HL-60 (cell line): ENCODE measurements around the gene HS3ST2.

Experiments used
- CTCF ChIP-seq: IDR thresholded peaks from one replicate; pipeline ENCODE4 v1.5.1; 2011; ENCODE audit warnings: low read length, control low read depth, inconsistent platforms; ENCODE audit not compliant: insufficient read depth
- TF ChIP-seq, protein P1 (sequence below): IDR thresholded peaks from 2 replicates; pipeline ENCODE4 v1.6.1; 2012; ENCODE audit warnings: low read depth; ENCODE audit not compliant: insufficient replicate concordance

DNA sequence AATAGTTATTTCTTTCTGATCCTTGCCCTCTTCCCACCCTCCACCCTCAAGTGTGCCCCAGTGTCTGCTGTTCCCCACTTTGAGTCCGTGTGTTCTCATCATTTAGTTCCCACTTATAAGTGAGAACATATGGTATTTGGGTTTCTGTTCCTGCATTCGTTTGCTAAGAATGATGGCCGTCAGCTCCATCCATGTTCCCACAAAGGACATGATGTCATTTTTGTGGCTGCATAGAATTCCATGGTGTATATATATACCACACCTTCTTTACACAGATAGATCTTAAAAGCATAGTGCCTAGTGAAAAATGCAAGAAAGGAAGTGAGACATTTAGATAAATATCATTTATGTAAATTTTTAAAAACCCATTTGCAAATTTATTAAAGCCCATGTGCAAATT lies 33.1 kb downstream of the HS3ST2 start:
- TF ChIP-seq CTCF, result no peak
- TF ChIP-seq, protein P1, sequence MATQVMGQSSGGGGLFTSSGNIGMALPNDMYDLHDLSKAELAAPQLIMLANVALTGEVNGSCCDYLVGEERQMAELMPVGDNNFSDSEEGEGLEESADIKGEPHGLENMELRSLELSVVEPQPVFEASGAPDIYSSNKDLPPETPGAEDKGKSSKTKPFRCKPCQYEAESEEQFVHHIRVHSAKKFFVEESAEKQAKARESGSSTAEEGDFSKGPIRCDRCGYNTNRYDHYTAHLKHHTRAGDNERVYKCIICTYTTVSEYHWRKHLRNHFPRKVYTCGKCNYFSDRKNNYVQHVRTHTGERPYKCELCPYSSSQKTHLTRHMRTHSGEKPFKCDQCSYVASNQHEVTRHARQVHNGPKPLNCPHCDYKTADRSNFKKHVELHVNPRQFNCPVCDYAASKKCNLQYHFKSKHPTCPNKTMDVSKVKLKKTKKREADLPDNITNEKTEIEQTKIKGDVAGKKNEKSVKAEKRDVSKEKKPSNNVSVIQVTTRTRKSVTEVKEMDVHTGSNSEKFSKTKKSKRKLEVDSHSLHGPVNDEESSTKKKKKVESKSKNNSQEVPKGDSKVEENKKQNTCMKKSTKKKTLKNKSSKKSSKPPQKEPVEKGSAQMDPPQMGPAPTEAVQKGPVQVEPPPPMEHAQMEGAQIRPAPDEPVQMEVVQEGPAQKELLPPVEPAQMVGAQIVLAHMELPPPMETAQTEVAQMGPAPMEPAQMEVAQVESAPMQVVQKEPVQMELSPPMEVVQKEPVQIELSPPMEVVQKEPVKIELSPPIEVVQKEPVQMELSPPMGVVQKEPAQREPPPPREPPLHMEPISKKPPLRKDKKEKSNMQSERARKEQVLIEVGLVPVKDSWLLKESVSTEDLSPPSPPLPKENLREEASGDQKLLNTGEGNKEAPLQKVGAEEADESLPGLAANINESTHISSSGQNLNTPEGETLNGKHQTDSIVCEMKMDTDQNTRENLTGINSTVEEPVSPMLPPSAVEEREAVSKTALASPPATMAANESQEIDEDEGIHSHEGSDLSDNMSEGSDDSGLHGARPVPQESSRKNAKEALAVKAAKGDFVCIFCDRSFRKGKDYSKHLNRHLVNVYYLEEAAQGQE, result no peak
